ENCODE data around the gene TET1. TPM values are rescaled to one million over a fixed set of nuclear protein-coding genes. Genes with fewer than 3 reads are reported as not detected.
A peak's percentile ranks its signal among the peaks of the same experiment; 100 is the strongest.

TET1 gene
- total and polyA plus RNA-seq, 9 of the 15 experiments (the other 6 are each of a cell fraction or from before 2014, with no cell fraction given): 2.6 to 21.3 (median 11.6) TPM

DNA sequence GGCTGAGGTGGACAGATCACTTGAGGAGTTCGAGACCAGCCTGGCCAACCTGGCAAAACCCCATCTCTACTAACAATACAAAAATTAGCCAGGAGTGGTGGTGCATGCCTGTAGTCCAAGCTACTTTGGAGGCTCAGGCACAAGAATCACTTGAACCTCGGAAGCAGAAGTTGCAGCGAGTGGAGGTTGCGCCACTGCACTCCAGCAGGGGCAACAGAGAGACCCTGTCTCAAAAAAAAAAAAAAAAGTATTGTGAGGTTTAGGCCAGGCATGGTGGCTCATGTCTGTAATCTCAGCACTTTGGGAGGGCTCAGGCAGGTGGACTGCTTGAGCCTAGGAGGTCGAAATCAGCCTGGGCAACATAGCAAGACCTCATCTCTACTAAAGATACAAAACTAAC is 16.0 kb downstream of the TET1 start:
- intact Hi-C loops (cut with micrococcal nuclease): no loop called here
- TF ChIP-seq POLR2B (IDR thresholded peaks at IDR 0.05; ENCODE audit: low read depth, partially characterized antibody) (peak; percentile 33), ZNF384 (IDR thresholded peaks at IDR 0.05; ENCODE audit: low read depth, low read length) (peak; percentile 73), CEBPB (tag; IDR thresholded peaks at IDR 0.05) (0 out of 2 replicates have a peak, but pooled peaks have one; percentile 41), ZNF121 (CRISPR knock-in tag; conservative IDR thresholded peaks at IDR 0.05) (0 out of 2 replicates have a peak, but pooled peaks have one; percentile 9), GATAD2B (IDR thresholded peaks at IDR 0.05; ENCODE audit: borderline replicate concordance) (no peak), POLR2AphosphoS2 (IDR thresholded peaks at IDR 0.05; ENCODE audit: low read length) (0 out of 2 replicates have a peak, but pooled peaks have one; percentile 57), PCBP2 (IDR thresholded peaks at IDR 0.05; ENCODE audit: low read depth, low read length, poor library complexity, severe bottlenecking) (no peak)
- TF ChIP-seq, protein P1, sequence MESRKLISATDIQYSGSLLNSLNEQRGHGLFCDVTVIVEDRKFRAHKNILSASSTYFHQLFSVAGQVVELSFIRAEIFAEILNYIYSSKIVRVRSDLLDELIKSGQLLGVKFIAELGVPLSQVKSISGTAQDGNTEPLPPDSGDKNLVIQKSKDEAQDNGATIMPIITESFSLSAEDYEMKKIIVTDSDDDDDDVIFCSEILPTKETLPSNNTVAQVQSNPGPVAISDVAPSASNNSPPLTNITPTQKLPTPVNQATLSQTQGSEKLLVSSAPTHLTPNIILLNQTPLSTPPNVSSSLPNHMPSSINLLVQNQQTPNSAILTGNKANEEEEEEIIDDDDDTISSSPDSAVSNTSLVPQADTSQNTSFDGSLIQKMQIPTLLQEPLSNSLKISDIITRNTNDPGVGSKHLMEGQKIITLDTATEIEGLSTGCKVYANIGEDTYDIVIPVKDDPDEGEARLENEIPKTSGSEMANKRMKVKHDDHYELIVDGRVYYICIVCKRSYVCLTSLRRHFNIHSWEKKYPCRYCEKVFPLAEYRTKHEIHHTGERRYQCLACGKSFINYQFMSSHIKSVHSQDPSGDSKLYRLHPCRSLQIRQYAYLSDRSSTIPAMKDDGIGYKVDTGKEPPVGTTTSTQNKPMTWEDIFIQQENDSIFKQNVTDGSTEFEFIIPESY (CRISPR knock-in tag; IDR thresholded peaks at IDR 0.05): peak; percentile 62; the same call in 1 of the 2 replicates
- Histone ChIP-seq H3K9ac (ENCODE audit: insufficient read depth in 1 of 2, low read depth in 2 of 2, low read length in 2 of 2) (no peak overlapping the region), H3K36me3 (ENCODE audit: control insufficient read depth, insufficient read depth, low read length) (peaks cover 49% of the 10 kb centered on the region), H3K9me1 (ENCODE audit: control insufficient read depth, insufficient read depth, low read length) (no peaks in the 10 kb centered on the region), H4K20me1 (replicated peaks; ENCODE audit: control insufficient read depth, insufficient read depth, low read length) (no peaks in the 10 kb centered on the region; the same call in 1 of the 2 replicates), H3K27ac (ENCODE audit: extremely low read depth, low read depth, low read length) (no peak overlapping the region), H3K9me3 (replicated peaks; ENCODE audit: control insufficient read depth, insufficient read depth, low read depth, low read length) (no peaks in the 10 kb centered on the region), H2AFZ (ENCODE audit: low read depth, low read length) (no peak overlapping the region), H3K79me2 (ENCODE audit: control insufficient read depth, insufficient read depth, low read length) (peaks cover 17% of the 10 kb centered on the region; the same call in 2 of the 3 replicates), H3K4me1 (replicated peaks in 1 of 2; ENCODE audit: control insufficient read depth in 2 of 2, insufficient read depth in 2 of 2, low read length in 2 of 2) (no peaks in the 10 kb centered on the region), H3K27me3 (ENCODE audit: control insufficient read depth in 2 of 2, insufficient read depth in 2 of 2, low read length in 2 of 2) (no peaks in the 10 kb centered on the region), H3K4me3 (no peak overlapping the region), H3K4me2 (ENCODE audit: insufficient read depth, low read length) (no peak overlapping the region)
- DNase-seq (ENCODE audit: extremely low read depth in 1 of 4, low spot score in 3 of 4): no peak
- ChIA-PET CTCF (ENCODE audit: low intra/inter-chr PET ratio) (no interaction called here), POLR2A (no interaction called here)
- no TSS peak for BruUV-seq (replicated peaks)
- WGBS (ENCODE audit: insufficient coverage, low coverage, missing lambda C conversion rate): 69% methylated on average over 5 of the region's 5 CpGs
- no peak for FAIRE-seq
- in situ Hi-C loops (cut with MboI): no loop called here
- peak; percentile 65 for ATAC-seq

Measured in K562 (cell line).